K562 (cell line): ENCODE measurements around the gene TUBB4B. TPM values are rescaled to one million over a fixed set of nuclear protein-coding genes. Genes with fewer than 3 reads are reported as not detected.
A peak's percentile ranks its signal among the peaks of the same experiment; 100 is the strongest.

Source experiments
- DDX20 ChIP-seq: fragments of 450-650 bp; IDR thresholded peaks from 2 replicates; pipeline ENCODE4 v1.6.1; 2016; ENCODE audit warnings: missing genetic modification characterization, low read depth, mild to moderate bottlenecking, missing compliant biosample characterization, moderate library complexity
- EP300 ChIP-seq: IDR thresholded peaks from 2 replicates; pipeline ENCODE4 v1.6.1; 2012; ENCODE audit warnings: low read length, improper control_type of control experiment
- ETV6 ChIP-seq, 3 experiments: fragments of 150-350 bp in 1 of 3; sonication (generic) in 1 of 3; formaldehyde crosslinking in 1 of 3; IDR thresholded peaks; 2 replicates each; pipeline versions ENCODE4 v1.6.1 to v1.8.0; 2014 to 2022; ENCODE audit warnings: borderline replicate concordance in 2 of 3, low read depth in 2 of 3, antibody characterized with exemption in 1 of 3, low read length in 1 of 3, mild to moderate bottlenecking in 1 of 3, missing genetic modification reagents in 1 of 3
- FOS ChIP-seq: IDR thresholded peaks from 3 replicates; pipeline ENCODE4 v1.6.1; 2011; ENCODE audit not compliant: insufficient read length; ENCODE audit errors: extremely low read depth
- GATAD2A ChIP-seq: fragments of 450-650 bp; IDR thresholded peaks from 2 replicates; pipeline ENCODE4 v1.6.1; 2017
- HNRNPH1 ChIP-seq: fragments of 200-400 bp; formaldehyde crosslinking; optimal IDR thresholded peaks from 2 replicates; pipeline ENCODE3; 2017; ENCODE audit warnings: low read depth, mild to moderate bottlenecking, low read length, moderate library complexity
- ILK ChIP-seq: fragments of 450-650 bp; IDR thresholded peaks from 2 replicates; pipeline ENCODE4 v1.6.1; 2016; ENCODE audit warnings: missing genetic modification characterization, low read depth, mild to moderate bottlenecking, missing compliant biosample characterization, moderate library complexity, borderline replicate concordance
- KLF13 ChIP-seq: fragments of 450-650 bp; IDR thresholded peaks from 2 replicates; pipeline ENCODE4 v1.6.1; 2016; ENCODE audit warnings: missing genetic modification characterization, low read depth, mild to moderate bottlenecking, missing compliant biosample characterization, moderate library complexity, borderline replicate concordance
- MTA1 ChIP-seq: fragments of 450-650 bp; IDR thresholded peaks from 2 replicates; pipeline ENCODE4 v1.6.1; 2017; ENCODE audit warnings: borderline replicate concordance
- PHTF2 ChIP-seq: fragments of 250-450 bp; sonication (Bioruptor Pico); IDR thresholded peaks from 2 replicates; pipeline ENCODE4 v1.5.0; 2021; ENCODE audit warnings: mild to moderate bottlenecking
- POLR2G ChIP-seq: fragments of 200-400 bp; formaldehyde crosslinking; IDR thresholded peaks from 2 replicates; pipeline ENCODE4 v1.6.1; 2017; ENCODE audit warnings: low read depth, mild to moderate bottlenecking, antibody characterized with exemption, low read length, moderate library complexity
- RBM22 ChIP-seq: fragments of 200-400 bp; formaldehyde crosslinking; IDR thresholded peaks from 2 replicates; pipeline ENCODE4 v1.6.1; 2018; ENCODE audit warnings: low read length, low read depth; ENCODE audit not compliant: poor library complexity, severe bottlenecking
- SPI1 ChIP-seq: IDR thresholded peaks from 2 replicates; pipeline ENCODE4 v1.6.1; 2011; ENCODE audit warnings: low read depth, low read length, control low read depth, borderline replicate concordance
- TCF7L2 ChIP-seq: fragments of 150-350 bp; IDR thresholded peaks from 2 replicates; pipeline ENCODE4 v1.6.1; 2016; ENCODE audit warnings: low read depth, mild to moderate bottlenecking, low read length, moderate library complexity
- ZNF217 ChIP-seq: sonication (generic); formaldehyde crosslinking; IDR thresholded peaks from 2 replicates; pipeline ENCODE4 v1.8.0; 2022; ENCODE audit warnings: mild to moderate bottlenecking, missing genetic modification reagents
- ZNF23 ChIP-seq: fragments of 250-450 bp; sonication (Bioruptor Pico); IDR thresholded peaks from 2 replicates; pipeline ENCODE4 v1.4.0; 2020; ENCODE audit warnings: mild to moderate bottlenecking
- polyA plus RNA-seq, 8 experiments: library from polyadenylated mRNA; depleted of rRNA in 4 of 8; stranded (reverse) in 5 of 8; unstranded in 3 of 8; fragments of >200 nt; fragmentation: Nextera tagmentation in 2 of 8; fragmentation: Illumina TruSeq in 1 of 8; extraction: Ambion mirVana in 2 of 8; extraction: Trizol in 1 of 8; gene quantifications; 2 replicates each; pipeline versions ENCODE4 v1.2.1 to v1.2.3, GENCODE V29; 2011 to 2014; ENCODE audit warnings: inconsistent platforms in 1 of 8, missing spikeins in 1 of 8
- total RNA-seq, 7 experiments: library from RNA; depleted of rRNA in 6 of 7; stranded (reverse); fragments of >200 nt in 6 of 7; fragmentation: Illumina TruSeq in 2 of 7; extraction: Trizol in 2 of 7; gene quantifications; 2 replicates each; pipeline versions ENCODE4 v1.2.1 to v1.2.3, GENCODE V29; 2011 to 2021; ENCODE audit warnings: low replicate concordance in 1 of 7
- TF ChIP-seq, protein P1 (sequence below): sonication (generic); formaldehyde crosslinking; IDR thresholded peaks from 2 replicates; pipeline ENCODE4 v1.5.0; 2020; ENCODE audit warnings: missing genetic modification reagents
- TF ChIP-seq, protein P2 (sequence below): fragments of 450-650 bp; IDR thresholded peaks from 2 replicates; pipeline ENCODE4 v1.7.1; 2018; ENCODE audit warnings: mild to moderate bottlenecking, low read depth; ENCODE audit not compliant: partially characterized antibody
- TF ChIP-seq, protein P3 (sequence below): fragments of 250-450 bp; sonication (Bioruptor Pico); IDR thresholded peaks from 2 replicates; pipeline ENCODE4 v1.8.0; 2022; ENCODE audit warnings: inconsistent platforms
- TF ChIP-seq, protein P4 (sequence below): fragments of 250-450 bp; sonication (Bioruptor Pico); IDR thresholded peaks from 2 replicates; pipeline ENCODE4 v1.8.0; 2021; ENCODE audit warnings: borderline replicate concordance, mild to moderate bottlenecking, moderate library complexity; ENCODE audit not compliant: poor library complexity, severe bottlenecking

The TUBB4B gene
- total and polyA plus RNA-seq, 9 of the 15 experiments (the other 6 are each of a cell fraction or from before 2014, with no cell fraction given), result 24.1 to 443 (median 268) TPM

DNA sequence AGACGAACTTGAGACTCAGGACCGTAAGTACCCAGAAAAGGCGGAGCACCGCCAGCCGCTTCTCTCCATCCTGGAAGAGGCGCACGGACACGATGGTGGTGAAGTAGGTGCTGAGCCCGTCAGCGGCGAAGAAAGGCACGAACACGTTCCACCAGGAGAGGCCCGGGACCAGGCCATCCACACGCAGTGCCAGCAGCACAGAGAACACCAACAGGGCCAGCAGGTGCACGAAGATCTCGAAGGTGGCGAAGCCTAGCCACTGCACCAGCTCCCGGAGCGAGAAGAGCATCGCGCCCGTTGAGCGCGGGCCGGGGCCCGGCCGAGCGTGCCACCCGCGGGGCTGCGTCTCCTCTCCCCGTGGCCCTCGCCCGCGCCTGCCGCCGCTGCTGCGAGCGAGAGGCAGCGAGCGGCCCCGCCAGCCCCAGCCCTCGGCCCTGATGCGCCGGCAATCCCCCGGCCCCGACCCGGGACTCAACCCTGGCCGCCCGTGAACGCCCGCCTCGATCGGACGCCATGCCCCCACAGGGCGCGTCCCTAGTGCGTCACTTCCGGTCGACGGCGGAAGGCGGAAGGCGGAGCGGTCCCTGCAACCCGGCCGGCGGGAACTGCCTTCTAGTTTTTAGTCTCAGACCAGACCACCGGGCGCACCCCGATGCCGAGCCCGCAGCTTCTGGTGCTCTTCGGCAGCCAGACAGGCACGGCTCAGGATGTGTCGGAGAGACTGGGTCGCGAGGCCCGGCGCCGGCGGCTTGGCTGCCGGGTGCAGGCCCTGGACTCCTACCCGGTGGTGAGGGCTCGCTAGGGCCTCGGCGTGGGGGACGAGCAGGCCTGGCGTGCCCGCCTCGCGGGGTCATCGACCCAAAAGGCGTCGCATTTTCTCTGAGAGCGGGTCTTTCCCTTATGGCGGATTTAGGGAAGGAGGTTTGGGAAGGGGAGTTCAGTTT is 35.7 kb upstream of the TUBB4B start, which contains the start of the genes NDOR1 and TMEM203 (continued):
- no peak for TF ChIP-seq SPI1
- TF ChIP-seq RBM22, result no peak
- TF ChIP-seq, protein P1, sequence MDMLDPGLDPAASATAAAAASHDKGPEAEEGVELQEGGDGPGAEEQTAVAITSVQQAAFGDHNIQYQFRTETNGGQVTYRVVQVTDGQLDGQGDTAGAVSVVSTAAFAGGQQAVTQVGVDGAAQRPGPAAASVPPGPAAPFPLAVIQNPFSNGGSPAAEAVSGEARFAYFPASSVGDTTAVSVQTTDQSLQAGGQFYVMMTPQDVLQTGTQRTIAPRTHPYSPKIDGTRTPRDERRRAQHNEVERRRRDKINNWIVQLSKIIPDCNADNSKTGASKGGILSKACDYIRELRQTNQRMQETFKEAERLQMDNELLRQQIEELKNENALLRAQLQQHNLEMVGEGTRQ (CRISPR knock-in tag), result no peak
- no peak for TF ChIP-seq DDX20 (tag)
- no peak for TF ChIP-seq EP300
- TF ChIP-seq, protein P2, sequence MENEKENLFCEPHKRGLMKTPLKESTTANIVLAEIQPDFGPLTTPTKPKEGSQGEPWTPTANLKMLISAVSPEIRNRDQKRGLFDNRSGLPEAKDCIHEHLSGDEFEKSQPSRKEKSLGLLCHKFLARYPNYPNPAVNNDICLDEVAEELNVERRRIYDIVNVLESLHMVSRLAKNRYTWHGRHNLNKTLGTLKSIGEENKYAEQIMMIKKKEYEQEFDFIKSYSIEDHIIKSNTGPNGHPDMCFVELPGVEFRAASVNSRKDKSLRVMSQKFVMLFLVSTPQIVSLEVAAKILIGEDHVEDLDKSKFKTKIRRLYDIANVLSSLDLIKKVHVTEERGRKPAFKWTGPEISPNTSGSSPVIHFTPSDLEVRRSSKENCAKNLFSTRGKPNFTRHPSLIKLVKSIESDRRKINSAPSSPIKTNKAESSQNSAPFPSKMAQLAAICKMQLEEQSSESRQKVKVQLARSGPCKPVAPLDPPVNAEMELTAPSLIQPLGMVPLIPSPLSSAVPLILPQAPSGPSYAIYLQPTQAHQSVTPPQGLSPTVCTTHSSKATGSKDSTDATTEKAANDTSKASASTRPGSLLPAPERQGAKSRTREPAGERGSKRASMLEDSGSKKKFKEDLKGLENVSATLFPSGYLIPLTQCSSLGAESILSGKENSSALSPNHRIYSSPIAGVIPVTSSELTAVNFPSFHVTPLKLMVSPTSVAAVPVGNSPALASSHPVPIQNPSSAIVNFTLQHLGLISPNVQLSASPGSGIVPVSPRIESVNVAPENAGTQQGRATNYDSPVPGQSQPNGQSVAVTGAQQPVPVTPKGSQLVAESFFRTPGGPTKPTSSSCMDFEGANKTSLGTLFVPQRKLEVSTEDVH, result peak; percentile 97
- peak; percentile 98 for TF ChIP-seq MTA1
- TF ChIP-seq ILK (tag), result no peak
- TF ChIP-seq ETV6 (IDR thresholded peaks at IDR 0.05; ENCODE audit: borderline replicate concordance in 1 of 2, low read depth in 2 of 2, low read length in 1 of 2), result no peak
- no peak for TF ChIP-seq ETV6 (CRISPR knock-in tag; IDR thresholded peaks at IDR 0.05; ENCODE audit: borderline replicate concordance)
- TF ChIP-seq HNRNPH1, result no peak
- TF ChIP-seq FOS, result no peak
- no peak for TF ChIP-seq TCF7L2
- peak; percentile 95 for TF ChIP-seq POLR2G
- 0 out of 2 replicates have a peak, but pooled peaks have one; percentile 26 for TF ChIP-seq KLF13
- no peak for TF ChIP-seq ZNF217 (CRISPR knock-in tag)
- no peak for TF ChIP-seq PHTF2 (CRISPR knock-in tag)
- no peak for TF ChIP-seq GATAD2A
- TF ChIP-seq, protein P3, sequence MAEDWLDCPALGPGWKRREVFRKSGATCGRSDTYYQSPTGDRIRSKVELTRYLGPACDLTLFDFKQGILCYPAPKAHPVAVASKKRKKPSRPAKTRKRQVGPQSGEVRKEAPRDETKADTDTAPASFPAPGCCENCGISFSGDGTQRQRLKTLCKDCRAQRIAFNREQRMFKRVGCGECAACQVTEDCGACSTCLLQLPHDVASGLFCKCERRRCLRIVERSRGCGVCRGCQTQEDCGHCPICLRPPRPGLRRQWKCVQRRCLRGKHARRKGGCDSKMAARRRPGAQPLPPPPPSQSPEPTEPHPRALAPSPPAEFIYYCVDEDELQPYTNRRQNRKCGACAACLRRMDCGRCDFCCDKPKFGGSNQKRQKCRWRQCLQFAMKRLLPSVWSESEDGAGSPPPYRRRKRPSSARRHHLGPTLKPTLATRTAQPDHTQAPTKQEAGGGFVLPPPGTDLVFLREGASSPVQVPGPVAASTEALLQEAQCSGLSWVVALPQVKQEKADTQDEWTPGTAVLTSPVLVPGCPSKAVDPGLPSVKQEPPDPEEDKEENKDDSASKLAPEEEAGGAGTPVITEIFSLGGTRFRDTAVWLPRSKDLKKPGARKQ, result no peak
- TF ChIP-seq ZNF23 (CRISPR knock-in tag), result no peak
- TF ChIP-seq, protein P4, sequence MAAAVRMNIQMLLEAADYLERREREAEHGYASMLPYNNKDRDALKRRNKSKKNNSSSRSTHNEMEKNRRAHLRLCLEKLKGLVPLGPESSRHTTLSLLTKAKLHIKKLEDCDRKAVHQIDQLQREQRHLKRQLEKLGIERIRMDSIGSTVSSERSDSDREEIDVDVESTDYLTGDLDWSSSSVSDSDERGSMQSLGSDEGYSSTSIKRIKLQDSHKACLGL (CRISPR knock-in tag), result no peak
